GM19468 (cell line): ENCODE results near the gene DDIT3.
"Not testable (repeated sequence)": the region's sequence is repeated elsewhere in the genome, so short reads cannot be mapped to it uniquely, and the experiment has no call there.

ENCODE experiments used
- ATAC-seq: cut with Tn5 transposase; IDR thresholded peaks from one replicate; pipeline ENCODE4 v1.9.1; 2021; ENCODE audit warnings: mild to moderate bottlenecking, moderate library complexity, moderate number of reproducible peaks; ENCODE audit not compliant: unreplicated experiment; ENCODE audit errors: extremely low read depth

The DDIT3 gene

DNA sequence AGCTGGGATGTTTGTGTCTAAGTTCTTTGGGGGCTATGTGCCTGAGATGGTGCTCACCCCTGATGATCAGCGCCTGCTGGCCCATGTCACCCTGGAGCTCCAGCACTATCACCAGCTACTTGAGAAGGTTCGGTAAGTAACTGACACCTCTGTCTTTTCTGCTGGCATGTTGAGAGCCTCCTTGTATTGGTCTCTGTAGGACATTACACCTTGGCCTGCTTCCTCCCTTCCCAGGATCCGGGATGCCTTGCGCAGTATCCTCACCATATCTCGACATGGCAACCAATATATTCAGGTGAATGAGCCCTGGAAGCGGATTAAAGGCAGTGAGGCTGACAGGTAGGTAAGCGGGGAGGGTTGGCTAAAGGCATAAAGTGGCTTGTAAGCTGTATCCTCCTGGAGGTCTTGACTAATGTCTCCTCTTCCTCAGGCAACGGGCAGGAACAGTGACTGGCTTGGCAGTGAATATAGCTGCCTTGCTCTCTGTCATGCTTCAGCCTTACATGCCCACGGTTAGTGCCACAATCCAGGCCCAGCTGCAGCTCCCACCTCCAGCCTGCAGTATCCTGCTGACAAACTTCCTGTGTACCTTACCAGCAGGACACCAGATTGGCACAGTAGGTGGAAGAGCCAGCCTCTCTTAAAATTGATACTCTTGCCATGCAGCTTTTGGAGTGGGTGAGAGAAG lies 5.5 kb downstream of the DDIT3 start:
- ATAC-seq: no peak

DNA sequence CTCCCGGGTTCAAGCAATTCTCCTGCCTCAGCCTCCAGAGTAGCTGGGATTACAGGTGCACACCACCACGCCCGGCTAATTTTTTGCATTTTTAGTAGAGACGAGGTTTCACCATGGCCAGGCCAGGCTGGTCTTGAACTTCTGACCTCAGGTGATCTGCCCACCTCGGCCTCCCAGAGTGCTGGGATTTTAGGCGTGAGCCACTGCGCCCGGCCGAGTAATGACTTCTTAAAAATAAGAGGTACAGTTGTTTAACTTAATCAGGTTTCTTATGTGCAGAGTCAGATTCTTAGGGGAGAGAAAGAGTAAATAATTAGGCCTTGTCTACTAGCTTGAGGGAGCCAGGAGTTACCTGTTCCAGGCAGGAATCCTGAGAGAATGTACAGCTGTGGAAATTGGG lies 6.1 kb downstream of the DDIT3 start:
- not testable (repeated sequence) for ATAC-seq

DNA sequence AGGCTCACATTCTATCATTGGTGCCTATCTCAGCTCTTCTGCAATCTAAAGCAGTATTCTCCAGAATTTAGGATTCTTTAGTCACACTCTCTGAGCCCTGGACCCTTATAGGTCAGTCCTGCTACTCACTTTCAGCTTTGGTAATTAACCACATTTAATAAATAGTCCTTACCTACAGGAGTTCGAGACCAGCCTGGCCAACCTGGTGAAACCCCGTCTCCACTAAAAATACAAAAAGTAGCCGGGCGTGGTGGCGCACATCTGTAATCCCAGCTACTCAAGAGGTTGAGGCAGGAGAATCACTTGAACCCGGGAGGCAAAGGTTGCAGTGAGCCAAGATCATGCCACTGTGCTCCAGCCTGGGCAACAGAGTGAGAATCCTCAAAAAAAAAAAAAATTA lies 6.6 kb downstream of the DDIT3 start:
- not testable (repeated sequence) for ATAC-seq

DNA sequence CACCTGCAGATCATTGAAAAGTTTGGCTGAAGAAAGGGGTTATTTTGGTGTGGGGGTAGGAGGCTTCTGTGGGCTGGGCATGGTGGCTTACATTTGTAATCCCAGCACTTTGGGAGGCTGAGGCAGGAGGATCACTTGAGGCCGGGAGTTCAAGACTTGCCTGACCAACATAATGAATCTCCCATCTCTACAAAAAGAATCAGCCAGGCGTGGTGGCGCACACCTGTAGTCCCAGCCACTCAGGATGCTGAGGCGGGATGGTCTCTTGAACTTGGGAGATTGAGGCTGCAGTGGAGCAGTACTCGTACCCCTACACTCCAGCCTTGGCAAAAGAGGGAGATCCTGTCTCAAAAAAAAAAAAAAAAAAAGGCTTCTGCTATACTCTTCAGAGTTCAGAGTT lies 7.0 kb downstream of the DDIT3 start:
- no peak for ATAC-seq

DNA sequence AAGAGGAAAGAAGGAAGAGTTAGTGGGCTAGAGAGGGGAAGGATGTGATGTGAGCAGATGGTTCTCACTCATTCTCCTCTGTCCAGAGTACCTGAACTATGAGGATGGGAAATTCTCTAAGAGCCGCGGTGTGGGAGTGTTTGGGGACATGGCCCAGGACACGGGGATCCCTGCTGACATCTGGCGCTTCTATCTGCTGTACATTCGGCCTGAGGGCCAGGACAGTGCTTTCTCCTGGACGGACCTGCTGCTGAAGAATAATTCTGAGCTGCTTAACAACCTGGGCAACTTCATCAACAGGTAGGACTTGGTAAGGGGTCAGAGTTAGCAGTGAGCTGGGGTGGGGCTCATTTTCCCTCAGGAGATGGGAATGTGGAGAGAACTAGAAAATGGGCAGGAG lies 7.6 kb downstream of the DDIT3 start:
- ATAC-seq: no peak

DNA sequence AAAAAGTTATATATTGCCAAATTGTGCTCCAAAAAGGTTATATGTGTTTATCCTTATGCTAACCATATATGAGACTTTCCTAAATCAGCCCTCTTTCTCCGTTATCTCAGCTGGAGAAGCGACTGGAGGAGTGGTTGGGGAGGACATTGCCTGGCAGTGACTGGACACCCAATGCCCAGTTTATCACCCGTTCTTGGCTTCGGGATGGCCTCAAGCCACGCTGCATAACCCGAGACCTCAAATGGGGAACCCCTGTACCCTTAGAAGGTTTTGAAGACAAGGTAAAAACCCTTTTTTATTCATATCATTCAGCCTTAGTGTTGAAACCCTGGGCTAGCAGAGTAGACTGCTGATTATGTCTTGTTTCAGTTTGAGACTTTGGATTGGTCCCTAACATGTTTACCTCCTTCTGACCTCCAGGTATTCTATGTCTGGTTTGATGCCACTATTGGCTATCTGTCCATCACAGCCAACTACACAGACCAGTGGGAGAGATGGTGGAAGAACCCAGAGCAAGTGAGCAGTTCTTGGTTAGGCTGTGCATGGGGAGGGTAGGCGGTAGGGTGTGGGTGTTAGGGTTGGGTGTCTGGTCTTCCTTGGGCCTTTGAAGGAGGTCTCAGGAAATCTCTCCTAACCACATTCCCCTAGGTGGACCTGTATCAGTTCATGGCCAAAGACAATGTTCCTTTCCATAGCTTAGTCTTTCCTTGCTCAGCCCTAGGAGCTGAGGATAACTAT lies 8.6 kb downstream of the DDIT3 start:
- ATAC-seq: no peak

DNA sequence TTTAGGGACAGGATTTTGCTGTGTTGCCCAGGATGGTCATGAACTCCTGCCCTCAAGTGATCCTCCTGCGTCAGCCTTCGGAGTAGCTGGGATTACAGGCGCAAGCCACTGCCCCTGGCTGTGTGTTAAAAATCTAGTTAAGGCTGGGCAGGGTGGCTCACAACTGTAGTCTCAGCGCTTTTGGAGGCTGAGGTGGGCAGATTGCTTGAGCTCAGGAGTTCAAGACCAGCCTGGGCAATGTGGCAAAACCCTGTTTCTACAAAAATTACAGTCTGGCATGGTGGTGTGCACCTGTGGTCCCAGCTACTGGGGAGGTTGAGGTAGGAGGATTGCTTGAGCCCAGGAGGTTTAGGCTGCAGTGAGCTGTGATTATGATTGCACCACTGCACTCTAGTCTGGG lies 9.2 kb downstream of the DDIT3 start:
- no peak for ATAC-seq

DNA sequence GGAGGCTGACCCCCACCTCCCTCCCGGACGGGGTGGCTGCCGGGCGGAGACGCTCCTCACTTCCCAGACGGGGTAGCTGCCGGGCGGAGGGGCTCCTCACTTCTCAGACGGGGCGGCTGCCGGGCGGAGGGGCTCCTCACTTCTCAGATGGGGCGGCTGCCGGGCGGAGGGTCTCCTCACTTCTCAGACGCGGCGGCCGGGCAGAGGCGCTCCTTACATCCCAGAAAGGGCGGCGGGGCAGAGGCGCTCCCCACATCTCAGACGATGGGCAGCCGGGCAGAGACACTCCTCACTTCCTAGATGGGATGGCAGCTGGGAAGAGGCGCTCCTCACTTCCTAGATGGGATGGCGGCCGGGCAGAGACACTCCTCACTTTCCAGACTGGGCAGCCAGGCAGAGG lies 12.5 kb downstream of the DDIT3 start:
- not testable (repeated sequence) for ATAC-seq

DNA sequence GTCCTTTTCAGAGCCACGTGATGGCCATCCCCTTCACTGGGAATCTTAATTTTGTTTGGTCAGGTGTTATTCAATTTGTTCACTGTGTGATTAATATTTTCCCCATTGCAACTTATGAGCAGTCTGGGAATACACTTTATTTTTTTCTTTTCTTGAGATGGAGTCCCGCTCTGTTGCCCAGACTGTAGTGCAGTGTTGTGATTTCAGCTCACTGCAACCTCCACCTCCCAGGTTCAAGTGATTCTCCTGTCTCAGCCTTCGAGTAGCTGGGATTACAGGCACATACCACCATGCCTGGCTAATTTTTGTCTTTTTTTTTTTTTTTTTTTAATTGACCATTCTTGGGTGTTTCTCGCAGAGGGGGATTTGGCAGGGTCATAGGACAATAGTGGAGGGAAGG lies 13.8 kb downstream of the DDIT3 start:
- not testable (repeated sequence) for ATAC-seq

DNA sequence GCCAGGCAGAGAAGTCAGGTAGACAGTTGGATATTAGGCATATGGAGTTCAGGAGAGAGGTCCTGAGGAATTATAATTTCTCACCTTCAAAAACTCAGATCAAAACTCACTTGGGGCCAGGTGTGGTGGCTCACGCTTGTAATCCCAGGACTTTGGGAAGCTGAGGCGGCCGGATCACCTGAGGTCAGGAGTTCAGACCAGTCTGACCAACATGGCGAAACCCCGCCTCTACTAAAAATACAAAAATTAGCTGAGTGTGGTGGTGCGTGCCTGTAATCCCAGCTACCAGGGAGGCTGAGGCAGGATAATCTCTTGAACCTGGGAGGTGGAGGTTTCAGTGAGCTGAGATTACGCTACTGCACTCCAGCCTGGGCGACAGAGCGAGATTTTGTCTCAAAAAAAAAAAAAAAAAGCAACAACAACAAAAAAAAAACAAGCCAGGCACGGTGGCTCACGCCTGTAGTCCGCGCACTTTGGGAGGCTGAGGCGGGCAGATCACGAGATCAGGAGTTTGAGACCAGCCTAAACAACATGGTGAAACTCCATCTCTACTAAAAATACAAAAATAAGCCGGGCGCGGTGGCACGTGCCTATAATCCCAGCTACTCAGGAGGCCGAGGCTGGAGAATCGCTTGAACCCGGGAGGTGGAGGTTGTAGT lies 17.9 kb downstream of the DDIT3 start:
- ATAC-seq: not testable (repeated sequence)

DNA sequence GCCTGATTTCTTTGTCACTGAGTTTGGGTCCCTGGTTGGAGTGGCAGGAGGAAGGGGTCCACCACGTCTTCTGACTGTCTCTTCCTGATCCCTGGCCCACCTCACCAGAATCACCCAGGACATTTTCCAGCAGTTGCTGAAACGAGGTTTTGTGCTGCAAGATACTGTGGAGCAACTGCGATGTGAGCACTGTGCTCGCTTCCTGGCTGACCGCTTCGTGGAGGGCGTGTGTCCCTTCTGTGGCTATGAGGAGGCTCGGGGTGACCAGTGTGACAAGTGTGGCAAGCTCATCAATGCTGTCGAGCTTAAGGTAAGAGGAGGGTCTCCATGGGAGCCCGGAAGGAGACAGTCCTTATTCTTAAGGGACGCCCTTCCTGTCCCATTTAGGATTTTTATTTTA lies 20.1 kb downstream of the DDIT3 start:
- no peak for ATAC-seq

DNA sequence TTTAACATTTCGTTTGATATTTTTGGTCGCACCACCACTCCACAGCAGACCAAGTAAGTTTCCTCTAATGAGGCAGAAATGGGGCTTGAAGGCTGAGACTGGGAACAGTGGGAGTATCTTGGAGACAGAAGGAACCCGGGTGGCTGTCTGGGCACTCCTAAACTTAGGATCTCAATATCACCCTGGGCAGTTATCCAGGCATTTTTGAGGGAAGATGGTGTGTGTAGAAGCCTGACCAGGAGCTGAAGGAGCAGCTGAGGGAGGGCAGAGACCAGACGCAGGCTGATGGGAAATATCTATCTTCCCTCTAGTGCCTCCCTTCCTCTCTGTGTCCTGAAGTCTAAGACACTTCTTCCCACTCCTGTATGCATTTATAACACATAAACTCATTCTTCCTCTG lies 21.7 kb downstream of the DDIT3 start:
- ATAC-seq: no peak

DNA sequence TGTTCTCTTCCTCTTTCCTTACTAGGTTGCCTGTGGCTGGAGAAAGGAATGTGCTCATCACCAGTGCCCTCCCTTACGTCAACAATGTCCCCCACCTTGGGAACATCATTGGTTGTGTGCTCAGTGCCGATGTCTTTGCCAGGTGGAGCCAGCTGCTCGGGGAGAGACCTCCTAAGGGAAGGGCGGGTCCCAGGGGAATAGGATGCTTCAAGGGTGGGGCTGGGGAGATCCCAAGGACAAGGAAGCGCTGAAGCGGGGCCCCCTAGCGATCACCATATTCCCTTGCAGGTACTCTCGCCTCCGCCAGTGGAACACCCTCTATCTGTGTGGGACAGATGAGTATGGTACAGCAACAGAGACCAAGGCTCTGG lies 22.2 kb downstream of the DDIT3 start:
- no peak for ATAC-seq

DNA sequence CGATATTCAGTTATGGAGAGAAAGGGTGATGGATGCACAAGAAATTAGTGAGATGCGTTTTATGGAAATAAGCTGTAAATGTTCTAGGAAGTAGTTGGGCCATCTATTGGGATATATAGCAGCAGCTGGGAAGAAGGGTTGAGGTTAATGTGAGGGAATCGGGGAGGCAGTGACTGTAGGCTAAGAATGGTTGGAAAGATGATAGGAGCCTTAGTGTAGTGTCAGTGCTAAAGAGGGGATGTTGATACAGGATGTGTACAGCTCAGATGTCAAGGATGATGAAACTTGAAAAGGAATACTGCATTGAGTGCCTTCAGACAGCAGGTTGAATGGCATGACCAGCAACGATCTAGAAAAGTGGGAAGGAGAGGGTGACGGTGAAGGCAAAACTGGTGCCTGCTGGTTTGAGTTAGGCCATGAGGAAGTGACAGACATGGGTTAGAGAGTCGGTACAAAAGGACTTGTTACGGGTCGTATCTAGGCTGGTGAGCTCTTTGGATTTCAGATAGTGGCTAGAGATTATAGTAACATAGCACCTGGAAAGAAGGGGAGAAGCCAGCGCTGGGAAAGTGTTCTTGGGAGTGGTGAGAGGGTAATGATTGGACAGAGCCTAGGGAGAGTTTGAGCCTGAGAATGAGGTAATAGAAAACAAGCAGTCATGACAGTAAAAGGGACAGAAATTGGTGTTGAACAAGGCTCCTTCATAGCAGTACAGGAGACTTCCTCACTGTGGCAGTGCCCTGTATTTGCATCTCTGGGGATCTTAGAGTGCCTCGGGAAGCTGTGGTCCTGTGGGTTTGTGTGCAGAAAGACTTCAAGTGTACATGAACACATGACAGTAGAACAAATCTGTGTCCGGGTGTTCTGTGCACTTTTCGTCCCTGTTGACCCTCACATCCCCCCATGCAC lies 22.8 kb downstream of the DDIT3 start:
- no peak for ATAC-seq

DNA sequence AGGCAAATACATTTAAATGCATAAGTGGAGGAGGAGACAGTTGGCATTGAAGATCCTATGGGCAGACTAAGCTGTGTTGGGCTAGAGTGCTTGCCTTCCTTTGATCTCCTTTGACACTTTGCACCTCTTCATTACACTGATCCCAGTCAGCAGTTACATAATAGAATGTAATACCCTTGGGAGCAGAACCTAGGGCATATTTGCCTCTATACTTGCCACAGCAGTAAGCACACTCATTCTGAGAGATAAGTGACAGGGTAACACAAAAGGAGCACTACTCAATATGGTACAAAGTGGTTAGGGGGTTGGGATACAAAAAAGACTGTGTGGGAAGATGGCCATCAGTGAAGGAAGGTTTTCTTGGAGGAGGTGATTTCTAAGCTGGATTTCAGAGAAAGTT lies 23.5 kb downstream of the DDIT3 start:
- ATAC-seq: no peak

DNA sequence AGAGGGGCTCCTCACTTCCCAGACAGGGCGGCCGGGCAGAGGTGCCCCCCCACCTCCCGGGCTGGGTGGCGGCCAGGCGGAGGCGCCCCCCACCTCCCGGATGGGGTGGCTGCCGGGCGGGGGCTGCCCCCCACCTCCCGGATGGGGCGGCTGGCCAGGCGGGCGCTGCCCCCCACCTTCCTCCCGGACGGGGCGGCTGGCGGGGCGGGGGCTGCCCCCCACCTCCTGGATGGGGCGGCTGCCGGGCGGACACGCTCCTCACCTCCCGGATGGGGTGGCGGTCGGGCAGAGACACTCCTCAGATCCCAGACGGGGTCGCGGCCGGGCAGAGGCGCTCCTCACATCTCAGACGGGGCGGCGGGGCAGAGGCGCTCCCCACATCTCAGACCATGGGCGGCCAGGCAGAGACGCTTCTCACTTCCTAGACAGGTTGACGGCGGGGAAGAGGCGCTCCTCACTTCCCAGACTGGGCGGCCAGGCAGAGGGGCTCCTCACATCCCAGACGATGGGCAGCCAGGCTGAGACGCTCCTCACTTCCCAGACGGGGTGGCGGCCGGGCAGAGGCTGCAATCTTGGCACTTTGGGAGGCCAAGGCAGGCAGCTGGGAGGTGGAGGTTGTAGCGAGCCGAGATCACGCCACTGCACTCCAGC lies 25.1 kb downstream of the DDIT3 start:
- ATAC-seq: not testable (repeated sequence)

DNA sequence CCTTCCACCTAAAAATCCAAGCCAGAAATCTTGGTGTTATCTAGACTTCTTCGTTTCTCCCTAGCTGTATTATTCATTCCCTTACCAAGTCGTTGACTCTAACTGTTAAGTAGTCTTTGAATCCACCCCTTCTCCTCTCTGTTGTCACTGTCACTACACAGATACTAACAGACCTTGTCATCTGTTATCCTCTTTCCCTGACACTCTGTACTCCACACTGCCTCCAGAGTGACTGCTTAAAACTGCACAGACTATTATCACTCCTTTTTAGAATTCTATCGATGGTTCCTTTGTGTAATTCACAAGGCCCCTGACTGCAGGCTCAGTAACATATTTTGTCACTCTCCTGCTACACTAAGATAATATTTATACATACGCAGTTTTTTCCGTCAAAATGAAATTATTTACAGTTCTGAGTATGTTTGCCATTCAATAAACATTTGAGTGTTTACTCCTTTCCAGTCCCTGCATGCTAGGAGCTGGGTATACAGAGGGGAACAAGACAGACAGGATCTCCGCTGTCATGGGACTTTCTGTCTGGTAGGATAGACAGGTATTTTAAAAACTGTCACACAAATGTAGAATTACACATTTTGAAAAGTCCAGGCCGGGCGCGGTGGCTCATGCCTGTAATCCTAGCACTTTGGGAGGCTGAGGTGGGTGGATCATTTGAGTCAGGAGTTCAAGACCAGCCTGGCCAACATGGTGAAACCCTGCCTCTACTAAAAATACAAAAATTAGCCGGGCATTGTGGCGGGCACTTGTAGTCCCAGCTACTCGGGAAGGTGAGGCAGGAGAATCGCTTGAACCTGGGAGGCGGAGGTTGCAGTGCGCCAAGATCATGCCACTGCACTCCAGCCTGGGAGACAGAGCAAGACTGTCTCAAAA lies 28.7 kb downstream of the DDIT3 start:
- no peak for ATAC-seq

DNA sequence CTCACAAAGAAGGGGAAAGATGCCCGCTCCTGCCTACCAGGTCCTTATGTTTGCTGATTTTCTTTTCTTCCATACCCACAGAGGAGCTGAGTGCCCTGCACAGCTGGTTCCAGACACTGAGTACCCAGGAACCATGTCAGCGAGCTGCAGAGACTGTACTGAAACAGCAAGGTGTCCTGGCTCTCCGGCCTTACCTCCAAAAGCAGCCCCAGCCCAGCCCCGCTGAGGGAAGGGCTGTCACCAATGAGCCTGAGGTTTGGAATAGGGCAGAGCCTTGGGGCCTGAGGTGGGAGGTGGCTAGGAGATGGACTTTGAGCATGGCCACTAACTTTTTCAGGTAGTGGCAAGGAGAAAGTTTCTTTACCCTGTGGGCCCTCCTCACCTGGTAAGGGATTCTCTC lies 30.2 kb downstream of the DDIT3 start:
- no peak for ATAC-seq

DNA sequence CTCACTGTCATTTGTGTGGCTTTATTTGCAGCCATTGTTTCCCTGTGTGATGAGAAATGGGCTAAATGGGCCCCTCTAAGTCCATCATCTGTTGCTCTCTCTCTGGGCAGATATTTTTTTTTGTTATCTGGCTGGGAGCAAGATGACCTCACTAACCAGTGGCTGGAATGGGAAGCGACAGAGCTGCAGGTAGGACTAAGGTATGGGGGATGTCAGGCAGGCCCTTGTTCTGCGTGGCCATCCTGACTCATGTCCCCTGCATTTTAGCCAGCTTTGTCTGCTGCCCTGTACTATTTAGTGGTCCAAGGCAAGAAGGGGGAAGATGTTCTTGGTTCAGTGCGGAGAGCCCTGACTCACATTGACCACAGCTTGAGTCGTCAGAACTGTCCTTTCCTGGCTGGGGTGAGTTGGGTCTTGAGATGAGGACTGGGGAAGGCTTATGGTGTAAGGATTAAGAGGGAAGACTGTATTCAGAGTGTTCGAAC lies 31.1 kb downstream of the DDIT3 start:
- no peak for ATAC-seq
